CD4-positive, alpha-beta T cell treated with Interleukin-10 for 1 hour (primary cell): Measurements from ENCODE around the gene PDIA4.

ENCODE experiments used
- DNase-seq: peaks from one replicate; pipeline ENCODE4 v3.0.0-alpha.2; 2020

Gene PDIA4

DNA sequence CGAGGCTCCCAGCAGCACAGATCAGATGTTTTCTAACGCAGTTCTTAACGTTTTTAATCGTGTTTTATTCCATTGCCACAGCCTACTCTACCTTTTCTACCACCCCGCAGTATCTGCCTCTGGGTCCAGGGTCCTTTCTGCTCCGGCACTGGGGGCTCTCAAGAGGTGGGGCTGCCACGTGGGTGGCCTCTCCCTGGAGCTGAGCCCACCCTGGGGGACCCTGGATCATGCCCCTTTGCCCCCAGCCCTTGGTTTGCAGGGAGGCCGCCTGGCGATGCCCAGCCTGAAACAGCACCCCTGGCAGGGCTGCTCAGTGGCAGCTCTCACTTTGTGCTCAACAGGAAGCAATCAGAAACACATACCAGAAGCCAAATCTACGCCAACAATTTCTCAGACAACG lies 25.3 kb downstream of the PDIA4 start:
- no peak for DNase-seq

DNA sequence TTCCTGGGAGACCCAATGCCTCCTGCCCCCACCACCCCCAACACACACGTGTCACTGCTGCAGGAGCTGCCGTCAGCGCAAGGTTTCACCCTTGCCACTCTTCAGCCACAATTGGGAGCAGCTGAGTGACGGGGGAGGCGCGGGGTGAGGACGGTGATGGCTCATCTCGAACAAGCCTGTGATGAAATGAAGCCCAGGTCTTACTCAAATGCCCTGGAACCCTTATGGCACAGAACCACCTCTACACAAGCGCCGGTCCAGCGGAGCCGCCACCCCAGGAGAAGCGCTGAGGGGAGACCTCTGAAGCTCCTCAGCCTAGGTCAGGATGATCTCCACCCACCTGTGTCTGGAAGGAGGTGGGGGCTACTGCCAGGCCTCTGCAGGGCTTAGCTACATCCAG lies 25.7 kb downstream of the PDIA4 start:
- no peak for DNase-seq

DNA sequence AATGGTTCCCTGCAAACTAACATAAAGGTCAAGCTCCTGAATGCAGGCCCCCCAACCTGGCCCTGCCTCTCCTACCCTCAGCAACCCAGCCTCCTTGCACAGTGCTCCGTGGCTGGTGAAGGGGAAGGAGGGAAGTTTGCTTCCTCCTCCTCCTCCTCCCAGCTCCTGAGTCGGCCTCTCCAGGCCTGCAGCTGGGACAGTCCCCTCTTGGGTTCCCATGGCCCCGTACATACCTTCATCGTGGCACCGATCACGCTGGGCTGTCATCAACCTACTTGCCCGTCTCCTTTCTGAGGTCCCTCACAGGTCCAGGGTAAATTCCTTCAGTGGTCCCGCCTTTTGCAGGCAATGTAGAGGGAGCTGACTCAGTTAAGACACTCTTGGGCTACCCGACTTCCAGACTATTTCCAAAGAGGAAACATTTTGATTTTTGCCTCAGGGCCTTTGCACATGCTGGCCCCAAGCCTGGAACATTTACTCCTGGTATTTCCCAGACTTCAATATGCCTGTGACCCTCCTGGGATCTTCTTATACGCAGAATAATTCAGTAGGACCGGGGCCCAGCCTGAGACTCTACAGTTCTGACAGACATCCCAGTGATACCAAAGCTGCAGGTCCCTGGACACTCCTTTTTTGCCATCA lies 26.8 kb downstream of the PDIA4 start:
- no peak for DNase-seq

DNA sequence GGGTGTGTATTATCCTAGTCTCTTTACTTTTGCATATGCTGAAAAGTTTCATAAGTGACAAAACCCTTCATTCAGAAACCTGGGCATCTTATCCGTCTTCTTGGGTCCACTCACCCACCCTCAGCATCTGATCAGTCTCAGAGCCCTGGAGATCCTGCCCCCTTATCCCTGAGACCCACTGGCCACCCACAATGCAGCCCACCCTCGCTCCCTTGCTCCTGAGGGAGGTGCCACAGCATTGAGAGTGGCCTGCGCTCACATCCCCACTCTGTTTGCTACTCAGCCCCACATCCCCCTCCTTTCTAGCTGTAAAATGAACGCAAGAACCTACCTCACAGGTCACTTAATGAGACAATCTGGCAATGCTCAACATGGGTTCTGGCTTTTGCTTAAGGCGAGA lies 27.3 kb downstream of the PDIA4 start:
- no peak for DNase-seq

DNA sequence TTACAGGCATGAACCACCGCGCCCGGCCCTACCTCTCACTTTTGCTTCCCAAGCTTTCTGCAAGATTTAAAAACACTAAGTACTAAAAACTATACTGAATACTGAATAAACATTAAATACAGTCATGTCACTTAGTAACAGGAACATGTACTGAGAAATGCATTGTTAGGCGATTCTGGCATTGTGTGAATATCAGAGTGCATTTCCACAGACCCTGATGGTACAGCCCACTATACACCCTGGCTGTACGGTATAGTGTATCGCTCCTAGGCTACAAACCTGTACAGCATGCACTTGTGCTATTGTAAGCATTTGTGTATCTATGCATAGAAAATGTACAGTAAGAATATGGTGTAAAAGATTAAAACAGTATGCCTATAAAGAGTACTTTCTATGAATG lies 29.1 kb downstream of the PDIA4 start:
- no peak for DNase-seq

DNA sequence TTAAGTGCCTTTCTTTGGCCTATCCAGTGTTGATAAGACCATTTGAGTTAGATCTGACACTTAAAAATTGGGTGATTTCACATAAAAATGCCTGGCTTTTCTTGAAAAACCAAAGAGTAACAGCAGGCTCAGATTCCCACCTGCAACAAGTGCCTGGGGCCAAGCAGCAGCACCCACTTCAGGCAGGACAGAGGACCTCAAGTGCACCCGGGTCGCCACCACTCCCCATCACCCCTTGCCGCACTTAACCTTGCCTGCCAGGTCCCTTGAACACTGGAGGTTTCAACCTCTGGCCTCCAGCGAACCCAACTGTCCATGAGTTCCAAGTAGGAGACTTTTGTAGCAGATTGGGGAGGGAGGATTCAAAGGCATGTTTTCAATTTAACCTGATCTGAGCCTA lies 30.8 kb downstream of the PDIA4 start:
- no peak for DNase-seq

DNA sequence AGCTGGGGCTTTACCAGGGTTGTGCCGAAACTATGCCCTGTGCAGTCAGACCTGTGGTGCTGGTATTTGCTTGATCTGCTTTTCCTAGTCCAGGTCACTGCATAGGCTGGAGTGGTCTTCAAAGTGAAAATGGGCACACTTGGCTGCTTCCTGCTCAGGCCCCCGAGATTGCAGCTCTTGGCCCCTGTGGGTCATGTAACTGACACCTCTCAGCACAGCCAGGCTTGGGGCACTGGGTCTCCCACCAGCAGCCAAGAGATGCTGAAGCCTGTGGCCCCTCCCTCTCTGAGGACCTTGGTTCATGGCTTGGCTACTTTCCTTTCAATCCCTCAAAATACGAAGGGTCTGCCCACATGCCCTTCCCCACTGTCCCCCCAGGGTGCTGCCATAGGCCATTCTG lies 33.7 kb downstream of the PDIA4 start:
- DNase-seq = no peak

DNA sequence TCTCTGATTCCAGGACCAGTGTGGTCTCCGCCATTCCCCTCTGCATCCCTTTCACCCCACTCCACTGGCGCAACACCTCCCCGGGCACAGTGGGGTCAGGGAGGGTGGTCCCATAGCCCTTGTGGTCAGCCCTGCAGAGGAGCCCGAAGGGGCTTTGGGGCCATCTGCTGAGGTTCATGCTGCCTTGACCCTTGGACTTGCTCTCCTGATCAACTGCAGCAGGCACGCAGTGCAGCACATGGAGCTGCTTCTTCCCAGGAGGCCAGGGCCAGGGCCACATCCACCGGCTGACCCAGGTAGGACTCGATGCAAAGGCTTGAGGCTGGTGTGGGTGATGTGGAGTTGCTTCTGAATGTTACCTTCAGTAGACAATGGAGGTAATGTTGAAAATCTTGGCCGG lies 35.1 kb downstream of the PDIA4 start:
- DNase-seq = no peak

DNA sequence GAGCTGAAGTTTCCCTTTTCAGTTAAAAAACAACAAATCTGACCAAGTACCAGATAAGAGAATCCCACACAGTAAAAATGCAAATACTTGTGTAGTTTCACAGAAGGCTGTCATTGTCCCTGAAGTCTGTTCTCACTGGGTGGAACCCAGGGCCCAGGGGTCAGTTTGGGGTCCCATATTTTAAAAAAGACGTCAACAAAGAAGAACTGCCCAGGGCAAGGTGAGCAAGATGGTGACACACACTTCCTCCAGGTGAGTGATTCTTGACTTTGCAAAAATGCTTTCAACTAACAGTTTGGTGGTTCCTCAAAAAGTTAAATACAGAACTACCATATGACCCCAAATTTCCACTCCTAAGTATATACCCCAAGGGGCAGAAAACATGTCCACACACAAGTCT lies 36.8 kb downstream of the PDIA4 start:
- no peak for DNase-seq

DNA sequence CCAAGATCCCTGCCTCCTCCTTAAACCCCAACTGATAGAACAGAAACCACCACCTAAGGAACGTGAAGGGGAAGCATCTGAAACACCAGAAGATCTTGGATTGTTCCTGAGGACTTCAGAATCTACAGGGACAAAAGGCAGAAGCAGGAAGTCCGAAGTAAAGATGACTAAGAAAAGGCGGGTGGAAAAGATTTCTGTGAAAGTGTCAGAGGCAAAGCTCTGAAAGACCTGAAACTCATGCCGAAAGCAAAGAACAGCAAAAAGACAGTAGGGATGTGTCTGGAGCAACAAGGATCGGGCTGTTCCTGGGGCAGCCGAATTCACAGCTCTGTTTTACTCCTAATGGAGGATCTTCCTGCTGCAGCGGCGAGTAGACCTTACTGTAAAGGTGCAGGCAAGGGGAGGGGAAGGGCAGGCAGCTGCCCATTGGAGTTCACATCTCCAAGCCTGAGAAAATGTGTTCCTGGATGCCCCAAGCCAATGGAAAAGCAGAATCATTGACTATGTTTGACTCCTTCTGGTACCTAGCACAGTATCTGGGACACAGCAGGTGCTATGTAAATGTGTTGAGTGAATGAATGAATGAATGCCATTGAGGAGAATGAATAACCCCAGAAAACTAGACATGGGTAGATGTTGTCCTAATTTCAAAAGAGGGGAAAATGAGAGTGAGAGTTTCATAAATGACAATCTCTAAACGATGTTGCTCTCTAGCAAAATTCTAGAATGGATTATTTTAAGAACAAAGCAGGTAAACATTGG lies 40.4 kb downstream of the PDIA4 start:
- DNase-seq = no peak

DNA sequence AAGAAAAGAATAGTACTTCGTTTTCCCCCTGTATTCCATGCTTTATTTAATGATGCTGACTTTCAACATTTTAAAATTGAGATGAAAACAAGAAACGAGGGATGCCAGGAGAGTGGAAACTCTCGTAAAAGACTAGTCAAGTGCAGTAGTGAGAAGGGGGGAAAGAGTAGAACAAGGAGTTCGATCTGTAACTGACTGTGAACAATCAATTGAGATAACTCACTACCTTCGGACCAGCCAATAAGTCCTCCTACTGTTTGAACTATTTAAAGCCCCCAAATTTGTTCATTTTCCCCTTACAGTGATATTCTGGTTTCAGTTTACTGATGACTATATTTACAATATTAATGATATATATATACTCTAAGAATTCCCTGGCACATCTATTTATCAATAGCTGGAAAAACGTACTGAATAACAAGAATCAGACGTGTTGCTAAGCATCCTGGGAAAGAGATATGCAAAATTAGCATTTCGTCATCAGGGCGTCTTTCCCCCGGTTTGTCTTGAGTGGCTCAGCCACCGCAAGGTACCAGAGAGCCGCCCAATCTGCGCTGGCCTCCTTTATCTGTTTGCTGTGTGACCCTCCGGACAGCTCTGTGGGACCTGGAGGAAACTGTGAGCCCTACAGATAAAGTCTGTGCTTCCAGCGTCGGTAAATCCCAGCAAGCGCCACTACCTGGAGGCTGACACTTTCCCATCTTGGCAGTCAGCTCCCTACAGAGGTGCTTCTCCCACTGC lies 41.1 kb downstream of the PDIA4 start:
- DNase-seq = peak; percentile 91

DNA sequence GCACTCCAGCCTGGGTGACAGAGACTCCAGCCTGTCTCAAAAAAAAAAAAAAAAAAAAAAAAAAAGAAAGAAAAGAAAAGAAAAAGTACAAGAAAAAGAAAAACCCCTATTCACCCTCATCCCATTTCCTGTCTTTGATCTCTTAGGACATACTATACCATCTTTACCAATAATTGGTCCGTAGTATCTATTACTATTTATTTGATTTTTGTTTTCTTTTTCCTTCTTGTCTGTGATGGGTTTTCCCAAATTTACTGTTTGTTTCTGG lies 41.6 kb downstream of the PDIA4 start:
- DNase-seq = no peak

DNA sequence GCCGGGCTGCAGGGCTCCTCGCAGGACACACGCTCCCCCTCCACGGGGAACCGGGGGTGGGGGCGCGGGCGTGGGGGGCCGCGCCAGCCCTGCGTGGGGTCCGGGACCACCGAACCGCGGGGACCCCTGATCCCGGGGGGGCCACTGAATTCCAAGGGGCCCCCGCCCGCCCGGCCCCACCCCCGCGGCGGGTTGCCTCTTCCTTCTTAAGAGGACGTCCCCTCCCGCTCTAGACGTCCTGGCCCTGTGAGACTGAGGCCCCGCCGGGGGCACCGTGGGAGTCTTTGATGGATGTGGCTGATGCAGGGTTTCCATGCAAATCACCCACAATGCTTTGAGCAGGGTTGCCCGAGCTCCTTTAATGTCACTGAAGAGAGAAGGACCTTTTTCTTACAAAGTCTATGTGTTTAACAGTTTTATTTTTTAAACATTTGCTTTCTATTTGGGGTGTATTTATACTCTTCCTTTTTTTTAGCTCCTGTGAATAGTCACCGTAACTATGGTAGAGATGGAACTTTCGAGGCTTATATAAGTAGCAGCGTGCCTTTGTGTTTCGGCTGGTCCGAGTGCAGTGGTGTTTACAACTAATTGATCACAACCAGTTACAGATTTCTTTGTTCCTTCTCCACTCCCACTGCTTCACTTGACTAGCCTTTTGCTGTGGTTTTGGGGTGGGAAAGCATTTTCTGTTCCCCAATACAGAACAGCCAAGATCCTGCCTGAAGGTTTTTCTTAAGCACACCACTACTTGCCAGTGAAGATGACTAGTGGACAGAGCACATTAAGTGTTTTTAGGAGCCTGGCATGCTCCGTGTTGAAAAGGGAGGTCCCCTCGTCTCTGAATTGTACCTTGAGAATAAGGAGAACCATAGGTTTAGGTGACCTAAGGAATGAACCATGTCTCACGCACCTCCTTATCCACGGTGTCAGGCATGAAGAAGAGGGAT lies 44.8 kb downstream of the PDIA4 start:
- DNase-seq = peak; percentile 87

DNA sequence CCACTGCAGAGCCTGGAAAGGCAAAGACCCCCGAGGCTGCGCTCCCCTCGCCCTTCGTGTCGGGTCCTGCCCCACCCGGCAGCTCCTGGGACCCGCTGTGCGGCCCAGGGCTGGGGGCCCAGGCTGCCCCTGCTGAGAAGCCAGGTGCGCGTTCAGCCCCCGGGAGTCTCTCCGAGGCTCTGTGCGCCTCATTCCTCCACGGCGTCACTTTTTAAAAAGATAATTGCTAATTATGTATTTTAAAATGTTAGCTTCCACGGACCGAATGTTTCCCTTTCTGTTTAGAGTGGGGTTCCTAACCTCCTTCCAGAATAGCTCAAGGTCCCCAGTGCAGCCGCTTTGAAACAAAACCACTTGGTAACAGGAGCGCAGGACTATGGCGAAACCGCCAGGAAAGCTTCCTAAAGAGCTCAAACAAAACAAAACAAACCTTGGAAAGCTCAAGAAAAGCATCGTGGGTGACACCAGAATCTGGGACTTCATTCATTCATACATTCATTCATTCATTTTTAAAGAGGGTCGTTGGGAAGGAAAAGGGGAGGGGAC lies 45.6 kb downstream of the PDIA4 start:
- no peak for DNase-seq

DNA sequence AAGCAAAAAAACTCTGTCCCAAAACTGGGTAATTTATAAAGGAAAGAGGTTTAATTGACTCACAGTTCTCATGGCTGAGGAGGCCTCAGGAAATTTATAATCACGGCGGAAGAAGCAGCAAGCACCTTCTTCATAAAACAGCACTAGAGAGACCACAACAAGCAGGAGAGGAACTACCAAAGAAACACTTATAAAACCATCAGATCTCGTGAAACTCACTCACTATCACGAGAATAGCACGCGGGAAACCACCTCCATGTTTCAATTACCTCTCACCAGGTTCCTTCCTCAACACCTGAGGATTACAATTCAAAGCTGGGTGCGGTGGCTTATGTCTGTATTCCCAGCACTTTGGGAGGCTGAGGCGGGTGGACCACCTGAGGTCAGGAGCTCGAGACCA lies 48.5 kb downstream of the PDIA4 start:
- DNase-seq = peak; percentile 49

DNA sequence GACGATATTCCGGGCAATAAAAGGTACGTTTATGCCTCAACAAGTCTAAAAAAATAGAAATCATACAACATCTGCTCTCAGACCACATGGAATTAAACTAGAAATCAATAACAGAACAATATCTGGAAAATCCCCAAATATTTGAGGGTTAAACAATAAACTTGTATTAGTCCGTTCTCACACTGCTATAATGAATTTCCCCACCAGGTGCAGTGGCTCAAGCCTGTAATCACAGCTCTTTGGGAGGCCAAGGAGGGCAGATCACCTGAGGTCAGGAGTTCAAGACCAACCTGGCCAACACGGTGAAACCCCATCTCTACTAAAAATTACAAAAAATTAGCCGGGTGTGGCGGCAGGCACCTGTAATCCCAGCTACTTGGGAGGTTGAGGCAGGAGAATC lies 49.2 kb downstream of the PDIA4 start:
- DNase-seq = peak; percentile 14

DNA sequence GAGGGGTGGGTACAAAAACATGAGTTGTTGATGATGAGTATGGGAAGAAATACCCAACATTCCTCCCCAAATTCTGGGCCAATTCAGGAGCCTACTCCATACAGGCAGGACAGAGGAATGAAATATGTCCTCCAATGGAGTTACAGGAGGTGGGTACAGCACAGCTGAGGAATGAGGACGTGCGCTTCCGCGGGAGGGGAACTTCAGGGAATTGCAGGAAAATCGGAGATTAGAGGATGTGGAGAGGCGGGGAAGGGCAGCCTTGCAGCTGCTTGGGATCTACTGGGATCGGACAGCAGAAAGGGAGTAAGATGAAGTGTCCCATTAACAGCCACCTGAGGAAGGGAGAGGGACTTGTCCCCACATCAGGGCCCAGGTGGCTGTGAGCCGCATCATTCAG lies 50.2 kb downstream of the PDIA4 start:
- DNase-seq = no peak

DNA sequence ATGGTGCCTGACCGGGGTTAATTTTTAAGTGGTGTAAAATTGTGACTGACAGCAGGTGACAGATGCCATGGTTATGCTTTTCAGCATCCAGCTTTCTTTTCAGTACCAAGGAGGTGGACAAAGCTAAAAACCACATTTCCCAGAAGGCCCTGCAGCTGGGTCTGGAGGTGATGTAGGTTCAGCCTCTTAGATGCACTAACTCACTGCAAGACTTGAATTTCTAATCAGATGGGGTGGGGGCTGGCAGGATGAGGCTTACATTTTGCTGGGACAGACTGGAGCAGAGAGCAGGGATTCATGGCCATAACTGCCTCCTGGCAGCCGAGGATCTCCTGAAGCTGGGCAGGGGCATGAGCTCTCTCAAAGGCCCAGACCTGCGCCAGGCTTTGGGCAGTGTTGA lies 52.4 kb downstream of the PDIA4 start:
- DNase-seq = no peak

DNA sequence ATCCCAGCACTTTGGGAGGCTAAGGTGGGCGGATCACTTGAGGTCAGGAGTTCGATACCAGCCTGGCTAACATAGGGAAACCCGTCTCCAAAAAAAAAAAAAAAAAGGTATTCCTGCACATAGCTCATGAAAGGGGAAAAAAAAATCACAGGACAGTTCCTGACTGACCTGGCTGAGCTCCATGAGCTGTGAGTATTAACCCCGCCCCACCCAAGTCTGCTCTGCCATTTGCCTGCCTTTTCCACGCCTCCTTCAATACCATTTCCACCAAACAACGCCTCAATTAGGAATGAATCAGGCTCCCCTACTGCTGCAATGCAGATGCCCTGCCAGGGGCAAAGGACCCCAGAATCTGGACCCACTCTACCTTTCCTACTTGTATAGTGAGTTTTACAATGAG lies 55.0 kb downstream of the PDIA4 start:
- no peak for DNase-seq

DNA sequence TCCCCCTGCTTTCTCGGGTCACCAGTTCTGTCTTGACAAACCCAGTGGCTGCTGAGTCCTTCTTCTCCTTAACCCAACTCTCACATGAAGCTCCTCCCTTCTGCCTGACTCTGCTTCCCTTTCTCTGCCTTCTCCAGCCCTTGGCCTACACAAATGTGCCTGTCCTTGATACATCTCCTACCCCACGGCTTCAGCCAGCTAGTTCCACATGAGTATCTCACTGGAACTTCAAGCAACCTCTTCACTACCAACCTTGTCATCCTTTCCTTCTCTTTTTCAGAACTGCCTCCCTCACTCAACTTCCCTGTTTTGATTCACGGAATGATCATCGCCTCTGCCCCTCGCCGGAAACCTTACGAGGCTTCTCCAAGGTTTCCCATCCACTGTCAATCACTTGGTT lies 55.9 kb downstream of the PDIA4 start:
- no peak for DNase-seq

DNA sequence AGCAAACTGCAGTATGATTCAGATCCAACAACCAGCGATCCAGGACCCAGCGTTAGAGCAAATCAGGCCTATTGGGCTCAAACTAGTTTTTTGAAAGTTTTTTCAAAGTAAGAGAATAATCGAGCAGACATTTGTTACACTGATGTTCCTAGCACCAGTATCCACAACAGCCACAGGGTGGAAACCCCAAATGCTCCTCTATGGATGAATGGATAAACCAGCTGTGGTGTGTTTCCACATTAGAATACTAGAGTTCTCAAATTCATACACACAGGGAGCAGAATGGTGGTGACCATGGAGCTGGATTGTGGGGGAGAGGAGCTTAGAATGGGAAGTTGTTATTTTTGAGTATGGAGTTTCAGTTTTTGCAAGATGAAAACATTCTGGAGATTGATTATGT lies 60.7 kb downstream of the PDIA4 start:
- DNase-seq = no peak

DNA sequence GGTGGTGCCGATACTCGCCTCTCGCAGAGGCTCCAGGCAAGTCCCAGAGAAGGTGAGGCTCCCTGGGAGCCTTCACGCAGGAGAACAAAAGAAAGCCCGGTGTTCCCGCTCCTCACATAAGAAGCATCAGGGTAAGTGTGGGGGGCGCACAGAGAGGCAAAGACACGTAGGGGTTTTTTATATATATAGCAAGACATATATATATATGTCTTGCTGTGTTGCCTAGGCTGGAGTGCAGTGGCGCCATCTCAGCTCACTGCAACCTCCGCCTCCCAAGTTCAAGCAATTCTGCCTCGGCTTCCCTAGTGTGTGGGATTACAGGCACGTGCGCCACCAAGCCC lies 61.3 kb downstream of the PDIA4 start:
- DNase-seq = no peak
